Measurements from ENCODE around the gene RFPL3.

DNA sequence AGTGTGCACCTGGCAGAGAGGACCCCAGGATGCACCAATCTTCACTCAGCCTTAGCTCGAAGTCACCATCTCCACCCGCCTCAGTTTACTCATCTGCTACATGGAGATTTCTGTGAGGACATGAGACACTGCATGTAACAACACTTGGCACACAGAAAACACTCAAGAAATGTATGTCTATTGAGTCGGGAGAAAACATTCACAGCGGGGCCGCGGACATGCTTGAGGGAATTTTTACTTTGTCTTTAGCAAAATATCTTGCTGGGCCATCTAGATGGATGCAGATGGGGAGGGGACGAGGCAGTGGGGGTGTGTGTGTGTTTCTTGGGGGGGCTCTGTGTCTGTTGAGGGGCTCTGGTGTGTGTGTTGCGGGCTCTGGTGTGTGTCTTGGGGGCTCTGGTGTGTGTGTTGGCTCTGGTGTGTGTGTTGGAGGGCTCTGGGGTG lies 28.4 kb upstream of the RFPL3 start:
- TF ChIP-seq, protein P1, sequence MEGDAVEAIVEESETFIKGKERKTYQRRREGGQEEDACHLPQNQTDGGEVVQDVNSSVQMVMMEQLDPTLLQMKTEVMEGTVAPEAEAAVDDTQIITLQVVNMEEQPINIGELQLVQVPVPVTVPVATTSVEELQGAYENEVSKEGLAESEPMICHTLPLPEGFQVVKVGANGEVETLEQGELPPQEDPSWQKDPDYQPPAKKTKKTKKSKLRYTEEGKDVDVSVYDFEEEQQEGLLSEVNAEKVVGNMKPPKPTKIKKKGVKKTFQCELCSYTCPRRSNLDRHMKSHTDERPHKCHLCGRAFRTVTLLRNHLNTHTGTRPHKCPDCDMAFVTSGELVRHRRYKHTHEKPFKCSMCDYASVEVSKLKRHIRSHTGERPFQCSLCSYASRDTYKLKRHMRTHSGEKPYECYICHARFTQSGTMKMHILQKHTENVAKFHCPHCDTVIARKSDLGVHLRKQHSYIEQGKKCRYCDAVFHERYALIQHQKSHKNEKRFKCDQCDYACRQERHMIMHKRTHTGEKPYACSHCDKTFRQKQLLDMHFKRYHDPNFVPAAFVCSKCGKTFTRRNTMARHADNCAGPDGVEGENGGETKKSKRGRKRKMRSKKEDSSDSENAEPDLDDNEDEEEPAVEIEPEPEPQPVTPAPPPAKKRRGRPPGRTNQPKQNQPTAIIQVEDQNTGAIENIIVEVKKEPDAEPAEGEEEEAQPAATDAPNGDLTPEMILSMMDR (IDR thresholded peaks at IDR 0.05), result no peak
- TF ChIP-seq EZH2 (IDR thresholded peaks at IDR 0.05; ENCODE audit: borderline replicate concordance, insufficient read depth, low read depth, low read length, poor library complexity, severe bottlenecking), result no peak
